NCI-H446 treated with DMSO at 0.1 percent for 48 hours (cell line): Measurements from ENCODE around the gene AASDHPPT.

ENCODE experiments used
- DNase-seq: peaks from one replicate; lab custom pipeline; 2025; lab: John Stamatoyannopoulos, UW

AASDHPPT gene

GRCh38 chr11:106086850-106087249 is 9.4 kb downstream of the AASDHPPT start:
- no peak for DNase-seq

- no peak for DNase-seq
These were observed 10.5 kb downstream of the AASDHPPT start for GRCh38 chr11:106087815-106088435.

- DNase-seq = no peak
These were observed 11.4 kb downstream of the AASDHPPT start for GRCh38 chr11:106088896-106089295.

GRCh38 chr11:106091480-106092123 is 14.1 kb downstream of the AASDHPPT start:
- DNase-seq = no peak

GRCh38 chr11:106092446-106092845 is 15.0 kb downstream of the AASDHPPT start:
- DNase-seq = no peak

- no peak for DNase-seq
These were observed 21.6 kb downstream of the AASDHPPT start for GRCh38 chr11:106098893-106099553.

GRCh38 chr11:106101370-106101769 is 23.9 kb downstream of the AASDHPPT start:
- no peak for DNase-seq

GRCh38 chr11:106101819-106102218 is 24.4 kb downstream of the AASDHPPT start:
- DNase-seq = no peak

- DNase-seq = no peak
These were observed 28.5 kb downstream of the AASDHPPT start for GRCh38 chr11:106105986-106106385.

GRCh38 chr11:106121570-106122320 is 44.3 kb downstream of the AASDHPPT start:
- DNase-seq = no peak

GRCh38 chr11:106127604-106128003 is 50.1 kb downstream of the AASDHPPT start:
- no peak for DNase-seq

GRCh38 chr11:106128740-106129139 is 51.3 kb downstream of the AASDHPPT start:
- DNase-seq = no peak

GRCh38 chr11:106131998-106132397 is 54.5 kb downstream of the AASDHPPT start:
- DNase-seq = no peak

- DNase-seq = no peak
These were observed 55.3 kb downstream of the AASDHPPT start for GRCh38 chr11:106132582-106133354.

- DNase-seq = no peak
These were observed 56.1 kb downstream of the AASDHPPT start for GRCh38 chr11:106133529-106133928.

GRCh38 chr11:106137061-106137460 is 59.6 kb downstream of the AASDHPPT start:
- no peak for DNase-seq

GRCh38 chr11:106137758-106138157 is 60.3 kb downstream of the AASDHPPT start:
- no peak for DNase-seq
